Stimulated activated CD4-positive, alpha-beta T cell treated with anti-CD3 and anti-CD28 coated beads, Interleukin-1b, Interleukin-23, amount 100 ng/mL, for 4 hours (primary cell): ENCODE results near the gene DDX52.

Source experiments
- DNase-seq, 2 donors: peaks; one replicate each; pipeline ENCODE4 v3.0.0-alpha.2; 2020; ENCODE audit warnings: low read depth in 2 of 2

DDX52 gene

GRCh38 chr17:37585066-37585465, 58.2 kb downstream of the DDX52 start:
- DNase-seq = no peak

- DNase-seq = no peak
Observed at GRCh38 chr17:37576281-37576680, 67.0 kb downstream of the DDX52 start.

GRCh38 chr17:37574427-37574826, 68.8 kb downstream of the DDX52 start:
- no peak for DNase-seq

GRCh38 chr17:37571674-37572073, 71.6 kb downstream of the DDX52 start:
- no peak for DNase-seq

GRCh38 chr17:37570527-37571093, 72.6 kb downstream of the DDX52 start:
- peak in 1 of 2 donors; percentile 7 for DNase-seq

GRCh38 chr17:37568350-37569053, 74.7 kb downstream of the DDX52 start:
- DNase-seq = no peak

- DNase-seq = no peak
Observed at GRCh38 chr17:37567538-37567937, 75.7 kb downstream of the DDX52 start.

- no peak for DNase-seq
Observed at GRCh38 chr17:37567137-37567536, 76.1 kb downstream of the DDX52 start.

GRCh38 chr17:37564252-37564651, 79.0 kb downstream of the DDX52 start:
- DNase-seq = no peak

- DNase-seq = no peak
Observed at GRCh38 chr17:37562016-37562745, 81.1 kb downstream of the DDX52 start.
